GM12874 (cell line): ENCODE results near the gene RAD52.

ENCODE experiments used
- CTCF ChIP-seq: IDR thresholded peaks from 2 replicates; pipeline ENCODE4 v1.5.1; 2011; ENCODE audit warnings: low read depth, mild to moderate bottlenecking, control low read depth, low read length, moderate library complexity; ENCODE audit not compliant: insufficient read depth

Gene RAD52

GRCh38 chr12:990661-991349, 41.3 kb upstream of the RAD52 start, which contains the start of gene ERC1:
TSS of gene ERC1 (plus strand) at chr12:991223. CDS start at chr12:1027904, 36,681 bp downstream.
- TF ChIP-seq CTCF, result no peak

DNA sequence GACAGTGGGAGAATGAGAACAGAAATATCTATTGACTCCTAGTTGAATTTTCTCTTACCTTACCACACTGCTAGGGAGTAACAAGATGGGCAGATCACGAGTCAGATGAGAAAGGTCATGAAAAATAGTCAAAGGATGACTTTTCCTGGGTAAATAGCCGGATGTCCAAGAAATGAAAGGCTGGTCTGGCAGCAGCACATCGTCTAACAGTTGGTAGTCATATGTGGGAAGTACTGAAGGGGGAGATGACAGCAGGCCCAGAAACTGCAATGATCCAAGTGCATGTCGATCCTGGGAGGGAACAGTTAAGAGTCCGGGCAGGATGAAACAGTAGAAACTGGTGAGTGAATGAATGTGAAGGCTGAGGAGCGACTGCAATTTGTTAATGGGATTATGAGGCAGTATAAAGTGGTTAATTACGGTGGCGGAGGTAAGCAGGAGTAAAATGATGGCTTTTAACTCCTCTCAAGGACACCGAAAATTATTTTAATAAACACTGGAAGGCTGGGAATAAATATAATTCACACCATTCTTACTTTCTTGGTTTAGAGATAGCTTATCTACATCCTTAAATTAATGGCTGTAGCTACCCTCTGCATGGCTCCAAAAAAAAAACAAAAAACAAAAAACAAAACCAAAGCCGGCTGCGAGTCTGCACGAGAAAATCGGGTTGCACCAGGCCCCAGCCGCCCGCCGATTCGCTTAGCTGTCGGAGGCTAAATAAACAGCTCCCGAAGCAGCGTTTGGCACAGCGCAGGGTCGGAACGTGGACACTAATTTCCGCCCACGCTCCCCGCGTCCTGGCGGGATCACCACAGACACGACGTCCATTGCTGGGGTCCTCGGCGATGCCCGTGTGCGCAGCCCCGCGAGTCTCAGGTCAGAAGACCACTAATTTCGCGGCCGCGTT, 40.5 kb upstream of the RAD52 start:
- no peak for TF ChIP-seq CTCF

DNA sequence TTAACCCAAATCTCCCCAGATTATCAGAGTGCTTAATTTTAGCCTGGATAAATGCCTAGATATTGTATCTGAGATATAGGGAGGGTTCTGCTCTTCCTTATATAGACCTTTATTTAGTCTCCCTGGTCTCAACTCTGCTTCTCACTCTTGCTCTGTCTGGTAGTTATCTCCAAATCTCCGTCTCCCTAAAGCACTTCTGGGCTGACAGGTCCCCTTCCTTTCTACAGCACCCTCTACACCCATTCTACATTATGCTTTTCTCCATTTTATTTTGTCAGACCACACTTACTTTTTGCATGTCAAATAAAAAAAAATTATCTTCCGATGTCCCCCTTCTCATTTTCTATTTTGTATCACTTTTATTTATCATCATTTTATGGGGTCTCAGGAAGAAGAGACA, 39.6 kb upstream of the RAD52 start:
- TF ChIP-seq CTCF, result no peak

GRCh38 chr12:988646-989045, 39.2 kb upstream of the RAD52 start:
- no peak for TF ChIP-seq CTCF

DNA sequence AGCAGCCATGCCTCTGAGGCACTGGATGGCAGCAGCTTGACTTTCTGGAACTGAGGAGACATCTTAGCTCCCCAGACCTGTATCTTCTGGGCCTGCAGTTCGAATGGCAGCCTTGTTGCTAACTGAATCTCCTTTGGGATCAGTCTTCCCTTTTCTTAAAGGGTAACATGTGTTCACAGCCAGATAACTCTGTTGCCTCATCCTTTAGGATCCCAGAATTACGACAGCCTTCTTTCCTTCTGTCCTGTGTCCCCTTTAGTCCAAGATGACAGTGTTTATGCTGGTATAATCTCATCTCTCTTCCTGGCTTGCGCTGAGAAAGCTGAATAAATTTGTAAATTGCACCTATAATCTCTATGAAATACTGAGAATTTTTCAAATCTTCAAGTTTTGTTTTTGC, 32.5 kb upstream of the RAD52 start:
- no peak for TF ChIP-seq CTCF

- no peak for TF ChIP-seq CTCF
Measured at GRCh38 chr12:981176-981828, 31.8 kb upstream of the RAD52 start.

DNA sequence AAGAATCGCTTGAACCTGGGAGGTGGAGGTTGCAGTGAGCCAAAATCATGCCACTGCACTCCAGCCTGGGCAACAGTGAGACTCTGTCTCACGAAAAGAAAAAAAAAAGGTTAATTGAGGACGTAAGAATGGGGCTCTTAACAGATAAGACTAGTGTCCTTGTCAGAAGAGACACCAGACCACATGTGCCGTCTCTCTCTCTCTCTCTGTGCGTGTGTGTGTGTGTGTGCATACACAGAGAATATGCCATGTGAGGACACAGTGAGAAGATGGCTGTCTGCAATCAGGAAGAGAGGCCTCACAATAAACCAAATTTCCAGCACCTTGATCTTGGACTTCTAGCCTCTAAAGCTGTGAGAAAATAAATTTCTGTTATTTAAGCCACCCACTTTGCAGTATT, 29.9 kb upstream of the RAD52 start:
- no peak for TF ChIP-seq CTCF
